ENCODE data around the gene MDP1. TPM values are rescaled to one million over a fixed set of nuclear protein-coding genes. Genes with fewer than 3 reads are reported as not detected.

The MDP1 gene
- total RNA-seq, 1 experiment from 2014 or later, result 8.9 TPM

DNA sequence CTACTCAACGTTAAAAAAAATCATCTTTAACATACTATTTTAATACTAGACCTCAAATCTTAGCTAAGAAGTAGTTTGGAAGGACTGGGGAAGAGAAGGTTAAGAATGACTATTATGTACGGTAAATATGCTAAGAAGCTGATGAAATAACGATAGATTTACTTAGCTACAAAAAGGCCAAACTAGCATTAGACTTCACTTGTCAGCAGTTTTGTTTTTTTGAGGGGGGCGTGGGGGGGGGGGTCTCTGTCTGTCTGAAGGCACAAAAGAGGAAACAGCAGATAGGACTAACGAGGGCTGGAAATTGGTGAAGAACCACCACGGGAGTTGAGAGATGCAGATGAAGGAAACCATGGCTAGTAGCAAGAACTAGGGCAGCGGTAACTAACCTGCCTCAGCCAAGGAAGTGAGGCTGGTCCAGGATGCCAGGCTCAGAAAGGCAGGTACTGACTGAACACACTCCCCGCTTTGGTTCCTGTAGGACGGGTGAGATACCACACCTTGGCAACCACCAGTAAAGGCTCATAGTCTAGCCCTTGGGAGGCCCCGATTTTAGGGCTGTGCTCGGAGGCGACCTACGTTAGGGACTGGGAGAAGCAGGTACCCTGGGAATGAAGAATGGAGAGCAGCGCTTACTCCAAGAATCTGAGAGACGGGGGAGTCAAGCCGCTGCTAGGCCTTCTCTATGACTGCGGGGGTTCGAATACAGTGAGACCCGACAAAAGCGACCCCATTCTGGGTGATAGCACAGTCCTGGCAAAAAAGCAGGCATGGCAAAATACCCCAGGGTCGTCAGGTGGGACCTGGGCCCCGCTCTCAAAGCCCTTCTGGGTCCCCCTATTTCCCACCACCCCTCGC lies 15.6 kb upstream of the MDP1 start:
- TSS peak; percentile 73 for BruUV-seq (replicated peaks)
- H3K27ac ChIP-seq (ENCODE audit: low read length), result peak overlapping the region; percentile 96
- POLR2A ChIA-PET, result interaction anchor here (0.6 to 0.7 kb wide), 2 partner anchors 9 to 147 kb away, joined by 6 to 8 read pairs; no protein-coding TSS in a partner anchor
- CTCF ChIA-PET, result interaction anchor here (0.7 kb wide), 1 partner anchor 69 kb away, joined by 12 read pairs; no protein-coding TSS in a partner anchor
- H3K27me3 ChIP-seq (ENCODE audit: control insufficient read depth, insufficient read depth, low read length), result no peaks in the 10 kb centered on the region
- no peak for TF ChIP-seq TCF7L2 (IDR thresholded peaks at IDR 0.05; ENCODE audit: low read depth, low read length)
- no peak for TF ChIP-seq SIN3A (IDR thresholded peaks at IDR 0.05; ENCODE audit: borderline replicate concordance, insufficient read depth, low read depth, low read length)
- TF ChIP-seq CTCF (IDR thresholded peaks at IDR 0.05), result no peak
- no peak for TF ChIP-seq POLR2AphosphoS5 (IDR thresholded peaks at IDR 0.05; ENCODE audit: low read depth, low read length)
- TF ChIP-seq REST (IDR thresholded peaks at IDR 0.05; ENCODE audit: insufficient read depth in 1 of 2, low read depth in 2 of 2, low read length in 1 of 2), result no peak
- peaks cover 12% of the 10 kb centered on the region for H3K36me3 ChIP-seq (ENCODE audit: control insufficient read depth, insufficient read depth, low read length)
- H3K4me3 ChIP-seq (ENCODE audit: low read depth in 2 of 2, low read length in 2 of 2), result peak overlapping the region; percentile 87 to 89
- ATAC-seq (peak; percentile 2; the same call in 1 of the 2 replicates), DNase-seq (ENCODE audit: low read depth, low spot score) (no peak)
- intact Hi-C loops (cut with micrococcal nuclease; ENCODE audit: unreplicated experiment), result no loop called here
- in situ Hi-C loops (cut with HindIII; ENCODE audit: low pct_unique_long_range_greater_than_20kb, low sequenced_read_pairs), result no loop called here
- peaks cover 18% of the 10 kb centered on the region for H3K4me1 ChIP-seq (ENCODE audit: control insufficient read depth, insufficient read depth, low read length)
- H3K9me3 ChIP-seq (ENCODE audit: control insufficient read depth, insufficient read depth, low read depth, low read length), result no peaks in the 10 kb centered on the region

DNA sequence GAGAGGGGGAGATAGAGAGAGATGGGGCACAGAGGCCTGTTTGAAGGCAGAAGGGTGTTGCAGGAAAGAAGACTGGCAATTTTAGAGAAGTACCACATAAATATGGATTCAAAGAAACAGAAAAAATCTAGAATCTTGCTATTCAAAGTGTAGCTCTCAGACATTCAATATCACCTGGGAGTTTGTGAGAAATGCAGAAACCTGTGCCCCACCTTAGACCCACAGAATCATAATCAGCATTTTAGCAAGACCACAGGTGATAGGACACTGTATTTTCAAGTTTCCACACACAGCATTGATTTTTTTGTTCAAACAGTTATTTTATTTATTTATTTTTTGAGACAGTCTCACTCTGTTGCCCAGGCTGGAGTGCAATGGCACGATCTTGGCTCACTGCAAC lies 13.0 kb upstream of the MDP1 start:
- CTCF ChIA-PET, result no interaction called here
- peaks cover 8% of the 10 kb centered on the region for H3K4me1 ChIP-seq (ENCODE audit: control insufficient read depth, insufficient read depth, low read length)
- DNase-seq (ENCODE audit: low read depth, low spot score) (no peak), ATAC-seq (no peak)
- in situ Hi-C loops (cut with HindIII; ENCODE audit: low pct_unique_long_range_greater_than_20kb, low sequenced_read_pairs) (no loop called here), intact Hi-C loops (cut with micrococcal nuclease; ENCODE audit: unreplicated experiment) (no loop called here)
- no peaks in the 10 kb centered on the region for H3K9me3 ChIP-seq (ENCODE audit: control insufficient read depth, insufficient read depth, low read depth, low read length)
- H3K36me3 ChIP-seq (ENCODE audit: control insufficient read depth, insufficient read depth, low read length), result peaks cover 9% of the 10 kb centered on the region
- no peak overlapping the region for H3K4me3 ChIP-seq (ENCODE audit: low read depth in 2 of 2, low read length in 2 of 2)
- POLR2A ChIA-PET, result interaction anchor here (0.6 to 0.7 kb wide), 3 partner anchors 87 to 114 kb away, joined by 3 to 13 read pairs (median 4); partner anchors contain the start of genes DCAF11 and NRL
- TF ChIP-seq POLR2AphosphoS5 (IDR thresholded peaks at IDR 0.05; ENCODE audit: low read depth, low read length) (no peak), TCF7L2 (IDR thresholded peaks at IDR 0.05; ENCODE audit: low read depth, low read length) (no peak), CTCF (IDR thresholded peaks at IDR 0.05) (no peak)
- TSS peak; percentile 60 for BruUV-seq (replicated peaks)
- H3K27me3 ChIP-seq (ENCODE audit: control insufficient read depth, insufficient read depth, low read length), result no peaks in the 10 kb centered on the region
- no peak overlapping the region for H3K27ac ChIP-seq (ENCODE audit: low read length)

Data from Panc1 (cell line).